Measurements from ENCODE around the gene LRCH3.
"Not testable (repeated sequence)": the region's sequence is repeated elsewhere in the genome, so short reads cannot be mapped to it uniquely, and the experiment has no call there.

LRCH3 gene

GRCh38 chr3:197887430-197888053 lies 96.5 kb downstream of the LRCH3 start:
- not testable (repeated sequence) for DNase-seq

- DNase-seq, result no peak
These were observed 97.5 kb downstream of the LRCH3 start for GRCh38 chr3:197888511-197888910.

- DNase-seq, result no peak
These were observed 98.3 kb downstream of the LRCH3 start for GRCh38 chr3:197889204-197889930.

GRCh38 chr3:197890693-197891092 lies 99.6 kb downstream of the LRCH3 start:
- no peak for DNase-seq

GRCh38 chr3:197892162-197892561 lies 101.1 kb downstream of the LRCH3 start:
- DNase-seq, result no peak

- no peak for DNase-seq
These were observed 105.4 kb downstream of the LRCH3 start for GRCh38 chr3:197896421-197896820.

- no peak for DNase-seq
These were observed 108.9 kb downstream of the LRCH3 start for GRCh38 chr3:197899833-197900478.

GRCh38 chr3:197901626-197902025 lies 110.6 kb downstream of the LRCH3 start:
- DNase-seq, result no peak

- DNase-seq, result peak; percentile 59
These were observed 115.2 kb downstream of the LRCH3 start for GRCh38 chr3:197906023-197906849.

- no peak for DNase-seq
These were observed 115.8 kb downstream of the LRCH3 start for GRCh38 chr3:197906850-197907187.

- DNase-seq, result no peak
These were observed 116.1 kb downstream of the LRCH3 start for GRCh38 chr3:197907196-197907595.

GRCh38 chr3:197908550-197908949 lies 117.5 kb downstream of the LRCH3 start:
- not testable (repeated sequence) for DNase-seq

GRCh38 chr3:197908957-197909701 lies 118.1 kb downstream of the LRCH3 start:
- no peak for DNase-seq

- no peak for DNase-seq
These were observed 121.9 kb downstream of the LRCH3 start for GRCh38 chr3:197912741-197913476.

GRCh38 chr3:197913641-197914380 lies 122.8 kb downstream of the LRCH3 start:
- no peak for DNase-seq

- DNase-seq, result not testable (repeated sequence)
These were observed 130.6 kb downstream of the LRCH3 start for GRCh38 chr3:197921429-197922275.

- no peak for DNase-seq
These were observed 135.4 kb downstream of the LRCH3 start for GRCh38 chr3:197926418-197926817.

- not testable (repeated sequence) for DNase-seq
These were observed 136.5 kb downstream of the LRCH3 start for GRCh38 chr3:197927578-197927977.

GRCh38 chr3:197936819-197937384 lies 145.8 kb downstream of the LRCH3 start:
- DNase-seq, result no peak

Data from NCI-H1092 (cell line).